Measurements from ENCODE around the gene KRT79. TPM values are rescaled to one million over a fixed set of nuclear protein-coding genes. Genes with fewer than 3 reads are reported as not detected.

KRT79 gene
- total RNA-seq, 1 donor from 2014 or later: 0.32 TPM

- no peak for ATAC-seq
Observed at GRCh38 chr12:52788876-52789636, 45.1 kb downstream of the KRT79 start.

GRCh38 chr12:52788192-52788875 is 45.8 kb downstream of the KRT79 start:
- ATAC-seq: no peak

- ATAC-seq: no peak
Observed at GRCh38 chr12:52787324-52788191, 46.6 kb downstream of the KRT79 start.

- ATAC-seq: no peak
Observed at GRCh38 chr12:52784909-52785308, 49.2 kb downstream of the KRT79 start.

GRCh38 chr12:52783563-52784316 is 50.4 kb downstream of the KRT79 start:
- ATAC-seq: no peak

DNA sequence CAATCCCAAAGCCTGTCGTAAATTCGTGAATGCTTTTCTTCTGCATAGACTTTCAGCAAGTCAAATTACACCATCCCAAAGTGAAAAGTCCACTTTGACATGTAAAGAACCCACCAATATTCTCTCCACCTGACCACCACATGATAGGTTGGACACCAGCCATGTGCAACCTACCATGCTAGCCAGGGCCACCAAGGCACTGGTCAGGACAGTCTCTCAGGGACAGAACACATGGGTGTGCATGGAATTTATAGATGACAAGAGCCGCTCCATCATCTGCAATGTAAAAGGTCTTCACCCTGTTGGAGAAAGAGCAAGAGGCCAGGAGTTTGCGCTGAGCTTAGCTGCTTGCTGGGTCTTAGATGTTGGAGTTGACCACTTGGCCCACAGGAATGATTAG is 51.6 kb downstream of the KRT79 start:
- ATAC-seq: no peak

- ATAC-seq: no peak
Observed at GRCh38 chr12:52781399-52782082, 52.6 kb downstream of the KRT79 start.

GRCh38 chr12:52779914-52780313 is 54.2 kb downstream of the KRT79 start:
- no peak for ATAC-seq

GRCh38 chr12:52778833-52779232 is 55.3 kb downstream of the KRT79 start:
- no peak for ATAC-seq

- no peak for ATAC-seq
Observed at GRCh38 chr12:52777566-52777965, 56.5 kb downstream of the KRT79 start.

GRCh38 chr12:52776913-52777395 is 57.2 kb downstream of the KRT79 start, which contains the start of gene KRT76:
Gene KRT76 (minus strand): TSS chr12:52777345. CDS start chr12:52777291, 54 bp downstream.
- no peak for ATAC-seq

DNA sequence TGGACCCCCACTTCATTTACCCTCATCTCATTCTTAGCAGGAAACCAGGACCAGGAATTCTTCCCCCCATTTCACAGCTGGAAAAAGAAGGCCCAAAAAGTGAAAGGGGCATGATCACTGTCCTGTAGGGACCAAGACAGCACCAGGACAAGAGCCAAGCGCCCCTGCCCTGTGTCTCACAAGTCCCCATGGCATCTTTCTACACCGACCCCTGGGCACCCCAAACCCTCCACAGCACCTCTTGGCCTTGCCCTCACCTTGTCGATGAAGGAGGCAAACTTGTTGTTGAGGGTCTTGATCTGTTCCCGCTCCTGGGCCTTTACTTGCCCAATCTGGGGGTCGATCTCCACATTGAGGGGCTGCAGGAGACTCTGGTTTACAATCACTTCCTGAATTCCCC is 57.7 kb downstream of the KRT79 start:
- no peak for ATAC-seq

GRCh38 chr12:52774629-52775250 is 59.4 kb downstream of the KRT79 start:
- ATAC-seq: no peak

GRCh38 chr12:52772772-52773171 is 61.3 kb downstream of the KRT79 start:
- ATAC-seq: no peak

DNA sequence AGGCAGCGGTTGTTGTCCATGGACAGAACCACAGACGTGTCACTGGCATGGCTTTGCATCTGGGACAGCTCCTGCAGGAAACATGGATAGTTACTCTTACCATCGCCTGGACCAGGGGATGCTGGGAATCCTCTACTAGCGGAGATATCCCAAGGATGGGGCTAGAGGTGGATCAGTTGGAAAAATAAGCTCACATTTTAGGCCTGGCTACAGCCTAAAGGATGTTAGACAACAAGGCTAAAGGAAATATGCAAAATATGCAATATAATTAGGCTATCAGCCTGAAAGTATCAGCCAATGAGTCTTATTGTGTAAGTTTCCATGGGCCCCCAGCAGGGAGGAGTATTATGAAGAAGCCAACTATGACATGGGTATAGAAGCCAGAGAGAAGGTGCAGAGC is 61.9 kb downstream of the KRT79 start:
- ATAC-seq: no peak

DNA sequence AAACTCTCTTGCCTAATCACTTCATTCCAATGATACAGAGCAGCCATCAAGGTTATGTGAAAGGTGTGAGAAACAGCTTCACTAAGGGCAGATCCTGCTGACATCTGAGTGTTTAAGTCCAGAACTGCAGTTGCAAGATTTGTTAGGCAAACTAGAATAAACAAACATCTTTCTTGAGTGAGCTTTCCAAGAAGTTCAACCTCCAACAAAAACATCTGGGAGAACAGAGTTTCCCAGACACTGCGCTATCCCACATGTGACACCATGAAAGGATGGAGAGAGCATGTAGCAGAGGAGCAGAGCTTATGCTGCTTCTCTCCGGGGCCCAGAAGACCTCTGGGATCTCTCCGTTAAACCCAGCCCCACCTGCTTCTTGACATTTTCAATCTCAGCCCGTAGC is 62.6 kb downstream of the KRT79 start:
- ATAC-seq: no peak

Other genes starting within 250 kb of the KRT79 start
- gene KRT72, start 232.8 kb downstream of the KRT79 start, total RNA-seq: not detected
- not detected for gene KRT73, start 215.8 kb downstream of the KRT79 start, total RNA-seq
- not detected for gene KRT2, start 182.1 kb downstream of the KRT79 start, total RNA-seq
- 2.5 TPM for gene KRT1, start 153.9 kb downstream of the KRT79 start, total RNA-seq
- not detected for gene KRT77, start 130.8 kb downstream of the KRT79 start, total RNA-seq
- gene KRT76, start 57.0 kb downstream of the KRT79 start, total RNA-seq: 0.08 TPM
- 1.0 TPM for gene KRT3, start 38.2 kb downstream of the KRT79 start, total RNA-seq
- gene KRT4, start 20.2 kb downstream of the KRT79 start, total RNA-seq: 1,080 TPM
- 291 TPM for gene KRT78, start 14.7 kb upstream of the KRT79 start, total RNA-seq
- gene KRT8, start 70.8 kb upstream of the KRT79 start, total RNA-seq: 40.1 TPM
- 80.0 TPM for gene KRT18, start 114.8 kb upstream of the KRT79 start, total RNA-seq
- 344 TPM for gene EIF4B, start 172.1 kb upstream of the KRT79 start, total RNA-seq
- 10.6 TPM for gene TNS2, start 215.8 kb upstream of the KRT79 start, total RNA-seq
- gene SPRYD3, start 245.1 kb upstream of the KRT79 start, total RNA-seq: 29.3 TPM

Measured in esophagus mucosa (tissue), 1 donor.